Gastrocnemius medialis (tissue), 4 donors: ENCODE measurements around the gene MANSC1. TPM values are rescaled to one million over a fixed set of nuclear protein-coding genes. Genes with fewer than 3 reads are reported as not detected.

Experiments used
- ATAC-seq, 2 donors: fragments of 150-250 bp; one replicate each; pipeline ENCODE4 v1.9.1; 2016
- DNase-seq, 2 donors: peaks; one replicate each; pipeline ENCODE4 v3.0.0-alpha.2; 2019
- H3K27ac ChIP-seq, 4 donors: fragments of 200-600 bp; sonication (generic); 1 replicate in 1 of 4; 2 replicates in 3 of 4; pipeline ENCODE4 v1.5.1; 2016 to 2018; ENCODE audit warnings: mild to moderate bottlenecking in 2 of 4, moderate library complexity in 1 of 4
- H3K27me3 ChIP-seq, 3 donors: fragments of 200-600 bp; sonication (generic) in 2 of 3; 1 replicate in 1 of 3; 2 replicates in 2 of 3; pipeline versions ENCODE4 v1.5.1 to v1.6.0; 2016 to 2019; ENCODE audit warnings: mild to moderate bottlenecking in 1 of 3, moderate library complexity in 1 of 3
- H3K36me3 ChIP-seq, 2 donors: fragments of 200-600 bp; sonication (generic) in 1 of 2; one replicate each; pipeline ENCODE4 v1.5.1; 2017 to 2018
- H3K4me1 ChIP-seq, 2 donors: fragments of 200-600 bp; sonication (generic) in 1 of 2; one replicate each; pipeline ENCODE4 v1.5.1; 2016 to 2017; ENCODE audit warnings: mild to moderate bottlenecking in 2 of 2
- H3K4me3 ChIP-seq, 4 donors: fragments of 200-600 bp; sonication (generic) in 3 of 4; 1 replicate in 1 of 4; 2 replicates in 3 of 4; pipeline ENCODE4 v1.5.1; 2016 to 2019; ENCODE audit warnings: mild to moderate bottlenecking in 2 of 4
- H3K9me3 ChIP-seq, 3 donors: fragments of 200-600 bp; sonication (generic) in 2 of 3; 1 replicate in 1 of 3; 2 replicates in 2 of 3; pipeline ENCODE4 v1.5.1; 2016 to 2019
- POLR2A ChIP-seq, 2 donors: fragments of 450-650 bp; IDR thresholded peaks; one replicate each; pipeline ENCODE4 v1.6.1; 2017; ENCODE audit warnings: antibody characterized with exemption in 2 of 2, mild to moderate bottlenecking in 2 of 2, moderate library complexity in 2 of 2
- in situ Hi-C, 4 donors: fragments of 200-750 bp; cut with MboI; loops; one replicate each; pipeline versions ENCODE4 v1.15.0 to v1.8.0; 2017; ENCODE audit warnings: low sequenced_read_pairs in 4 of 4
- intact Hi-C: fragments of 100-400 bp; cut with DNase I; formaldehyde crosslinking; loops from one replicate; pipeline ENCODE4 v1.15.1; 2023; ENCODE audit warnings: low total_unique reads
- total RNA-seq, 4 donors: library from RNA; depleted of rRNA; stranded (reverse); fragments of >200 nt; gene quantifications; one replicate each; pipeline versions ENCODE4 v1.1.0 to v1.2.3, GENCODE V29; 2016
- TF ChIP-seq, protein P1 (sequence below), 5 experiments: fragments of 450-650 bp in 3 of 5; fragments of 200-600 bp in 2 of 5; sonication (generic) in 2 of 5; IDR thresholded peaks in 4 of 5; conservative IDR thresholded peaks in 1 of 5; 1 replicate in 4 of 5; 2 replicates in 1 of 5; pipeline ENCODE4 v1.5.1; 2016 to 2019; ENCODE audit warnings: antibody characterized with exemption in 5 of 5, mild to moderate bottlenecking in 3 of 5, moderate library complexity in 3 of 5

Gene MANSC1
- total RNA-seq, 4 donors from 2014 or later, result 1.4 to 4.7 (median 3.5) TPM

DNA sequence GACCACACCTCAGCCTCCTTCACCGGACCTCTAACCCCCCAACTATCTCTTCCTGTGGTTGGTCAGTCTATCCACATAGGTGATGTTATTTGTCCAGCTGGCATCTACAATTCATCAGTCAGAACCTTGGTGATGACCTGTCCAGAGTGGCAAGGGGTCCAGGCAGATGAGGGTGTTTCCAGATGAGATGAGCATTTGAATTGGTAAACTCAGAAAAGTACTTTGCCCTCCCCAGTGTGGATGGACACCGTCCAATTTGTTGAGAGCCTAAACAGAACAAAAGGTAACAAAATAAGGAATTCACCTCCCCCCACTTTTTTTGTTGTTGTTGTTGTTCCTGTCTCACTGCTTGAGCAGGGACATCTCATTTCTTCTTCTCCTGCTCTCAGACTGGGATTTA, 48.9 kb downstream of the MANSC1 start:
- ATAC-seq (no peak), DNase-seq (no peak)
- intact Hi-C loops, result no loop called here
- H3K27ac ChIP-seq, result no peak overlapping the region
- no peaks in the 10 kb centered on the region for H3K4me1 ChIP-seq
- no peak overlapping the region for H3K4me3 ChIP-seq
- TF ChIP-seq POLR2A (IDR thresholded peaks at IDR 0.05), result no peak
- TF ChIP-seq, protein P1, sequence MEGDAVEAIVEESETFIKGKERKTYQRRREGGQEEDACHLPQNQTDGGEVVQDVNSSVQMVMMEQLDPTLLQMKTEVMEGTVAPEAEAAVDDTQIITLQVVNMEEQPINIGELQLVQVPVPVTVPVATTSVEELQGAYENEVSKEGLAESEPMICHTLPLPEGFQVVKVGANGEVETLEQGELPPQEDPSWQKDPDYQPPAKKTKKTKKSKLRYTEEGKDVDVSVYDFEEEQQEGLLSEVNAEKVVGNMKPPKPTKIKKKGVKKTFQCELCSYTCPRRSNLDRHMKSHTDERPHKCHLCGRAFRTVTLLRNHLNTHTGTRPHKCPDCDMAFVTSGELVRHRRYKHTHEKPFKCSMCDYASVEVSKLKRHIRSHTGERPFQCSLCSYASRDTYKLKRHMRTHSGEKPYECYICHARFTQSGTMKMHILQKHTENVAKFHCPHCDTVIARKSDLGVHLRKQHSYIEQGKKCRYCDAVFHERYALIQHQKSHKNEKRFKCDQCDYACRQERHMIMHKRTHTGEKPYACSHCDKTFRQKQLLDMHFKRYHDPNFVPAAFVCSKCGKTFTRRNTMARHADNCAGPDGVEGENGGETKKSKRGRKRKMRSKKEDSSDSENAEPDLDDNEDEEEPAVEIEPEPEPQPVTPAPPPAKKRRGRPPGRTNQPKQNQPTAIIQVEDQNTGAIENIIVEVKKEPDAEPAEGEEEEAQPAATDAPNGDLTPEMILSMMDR (IDR thresholded peaks at IDR 0.05 in 4 of 5, conservative IDR thresholded peaks at IDR 0.05 in 1 of 5), result no peak
- in situ Hi-C loops, result no loop called here
- no peaks in the 10 kb centered on the region for H3K27me3 ChIP-seq
- no peaks in the 10 kb centered on the region for H3K9me3 ChIP-seq
- no peaks in the 10 kb centered on the region for H3K36me3 ChIP-seq

- intact Hi-C loops (no loop called here), in situ Hi-C loops (no loop called here)
- DNase-seq (no peak), ATAC-seq (no peak)
- Histone ChIP-seq H3K36me3 (no peaks in the 10 kb centered on the region), H3K4me1 (no peaks in the 10 kb centered on the region), H3K27ac (no peak overlapping the region), H3K27me3 (no peaks in the 10 kb centered on the region), H3K9me3 (no peaks in the 10 kb centered on the region), H3K4me3 (no peak overlapping the region)
- no peak for TF ChIP-seq POLR2A (IDR thresholded peaks at IDR 0.05)
- TF ChIP-seq, protein P1 (IDR thresholded peaks at IDR 0.05 in 4 of 5, conservative IDR thresholded peaks at IDR 0.05 in 1 of 5), result no peak
These were observed 52.7 kb downstream of the MANSC1 start for GRCh38 chr12:12297201-12297830.

DNA sequence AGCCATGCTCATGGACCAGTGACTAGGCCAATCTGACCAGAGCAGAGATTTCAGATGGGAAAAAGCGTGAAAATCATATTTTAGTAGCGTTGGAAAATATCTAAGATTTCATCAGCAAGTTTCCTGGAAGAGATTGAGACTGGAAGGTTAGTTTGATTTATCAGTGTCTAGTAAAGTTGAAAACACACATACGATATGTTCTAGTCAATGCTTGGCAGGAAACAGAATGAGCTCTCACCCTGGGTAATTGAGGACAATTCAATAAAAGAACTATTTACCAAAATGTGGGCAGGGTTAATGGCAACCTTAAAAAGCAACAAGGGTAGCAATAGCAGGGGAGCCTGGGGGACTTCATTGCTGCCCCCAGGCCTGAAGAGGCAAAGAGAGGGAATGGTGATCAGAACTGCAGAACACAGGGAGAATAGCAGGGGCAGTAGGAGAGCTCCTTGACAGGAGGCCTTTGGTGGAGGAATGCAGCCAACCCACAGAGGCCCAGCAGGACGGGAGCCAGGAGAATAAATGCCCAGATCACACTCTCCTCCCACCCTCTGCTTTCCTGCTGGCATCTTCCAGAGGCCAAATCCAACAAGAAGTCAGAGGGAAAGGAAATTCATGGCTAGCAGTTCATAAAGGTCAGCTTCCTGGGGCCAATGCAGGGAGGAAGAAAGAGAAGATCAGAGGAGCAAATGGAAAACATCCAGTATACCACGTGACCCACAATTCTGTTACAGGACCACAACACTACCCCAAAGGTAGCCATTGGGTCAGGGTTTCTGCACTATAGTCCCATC, 55.6 kb downstream of the MANSC1 start:
- no peak for ATAC-seq
- intact Hi-C loops (no loop called here), in situ Hi-C loops (no loop called here)
- no peaks in the 10 kb centered on the region for H3K4me1 ChIP-seq
- TF ChIP-seq, protein P1 (IDR thresholded peaks at IDR 0.05 in 4 of 5, conservative IDR thresholded peaks at IDR 0.05 in 1 of 5), result no peak
- TF ChIP-seq POLR2A (IDR thresholded peaks at IDR 0.05), result no peak
- DNase-seq, result no peak
- H3K4me3 ChIP-seq, result no peak overlapping the region
- no peaks in the 10 kb centered on the region for H3K9me3 ChIP-seq
- no peaks in the 10 kb centered on the region for H3K27me3 ChIP-seq
- no peak overlapping the region for H3K27ac ChIP-seq
- H3K36me3 ChIP-seq, result no peaks in the 10 kb centered on the region

- intact Hi-C loops (no loop called here), in situ Hi-C loops (no loop called here)
- no peaks in the 10 kb centered on the region for H3K27me3 ChIP-seq
- ATAC-seq, result no peak
- TF ChIP-seq, protein P1 (IDR thresholded peaks at IDR 0.05 in 4 of 5, conservative IDR thresholded peaks at IDR 0.05 in 1 of 5), result no peak
- no peak for TF ChIP-seq POLR2A (IDR thresholded peaks at IDR 0.05)
- no peaks in the 10 kb centered on the region for H3K4me1 ChIP-seq
- H3K36me3 ChIP-seq, result no peaks in the 10 kb centered on the region
- H3K4me3 ChIP-seq, result no peak overlapping the region
- no peak for DNase-seq
- H3K9me3 ChIP-seq, result no peaks in the 10 kb centered on the region
- no peak overlapping the region for H3K27ac ChIP-seq
These were observed 59.8 kb downstream of the MANSC1 start for GRCh38 chr12:12290206-12290605.
